ENCODE measurements around the gene HMCN2. TPM values are rescaled to one million over a fixed set of nuclear protein-coding genes. Genes with fewer than 3 reads are reported as not detected.

HMCN2 gene
- total and polyA plus RNA-seq, 2 donors (not counting 1 experiment from before 2014, with no cell fraction given), result 0.01 TPM; not detected in 1

- Histone ChIP-seq H3K9ac (ENCODE audit: low read length) (no peak overlapping the region), H3K4me2 (replicated peaks; ENCODE audit: low read depth, low read length, poor library complexity, severe bottlenecking) (no peak overlapping the region), H3K27ac (ENCODE audit: low read length in 2 of 2) (no peak overlapping the region), H2AFZ (ENCODE audit: insufficient read depth, low read depth, low read length, poor library complexity, severe bottlenecking) (no peak overlapping the region), H3K27me3 (replicated peaks in 1 of 4; ENCODE audit: control extremely low read depth in 1 of 4, control insufficient read depth in 3 of 4, insufficient read depth in 4 of 4, low read length in 3 of 4) (no peaks in the 10 kb centered on the region), H3K79me2 (ENCODE audit: control insufficient read depth, insufficient read depth, low read length) (no peaks in the 10 kb centered on the region), H4K20me1 (ENCODE audit: control insufficient read depth, insufficient read depth, low read length, poor library complexity, severe bottlenecking) (no peaks in the 10 kb centered on the region), H3K9me3 (ENCODE audit: control extremely low read depth in 1 of 3, control insufficient read depth in 2 of 3, insufficient read depth in 1 of 3, low read length in 2 of 3) (peaks cover 0 to 23% (median 11%) of the 10 kb centered on the region in 3 donors), H3K4me1 (ENCODE audit: control insufficient read depth in 2 of 2, insufficient read depth in 2 of 2, low read length in 2 of 2) (no peaks in the 10 kb centered on the region), H3K36me3 (replicated peaks in 1 of 2; ENCODE audit: control extremely low read depth in 1 of 2, control insufficient read depth in 1 of 2, extremely low read depth in 1 of 2, insufficient read depth in 2 of 2, low read length in 1 of 2) (no peaks in the 10 kb centered on the region), H3K4me3 (ENCODE audit: control extremely low read depth in 1 of 5, extremely low read depth in 1 of 5, insufficient read depth in 1 of 5, low read depth in 2 of 5, low read length in 4 of 5) (no peak overlapping the region)
- TF ChIP-seq CTCF (IDR thresholded peaks at IDR 0.05) (no peak), EZH2 (IDR thresholded peaks at IDR 0.05; ENCODE audit: borderline replicate concordance, insufficient read depth, low read depth, low read length, poor library complexity, severe bottlenecking) (no peak)
- H3K4me1 Mint-ChIP-seq, result no peaks in the 10 kb centered on the region
- intact Hi-C loops (cut with micrococcal nuclease), result no loop called here
- H3K9me3 Mint-ChIP-seq (ENCODE audit: insufficient read depth), result peaks cover 5% of the 10 kb centered on the region
- H3K4me3 Mint-ChIP-seq, result no peak overlapping the region
- ChIA-PET POLR2A (no interaction called here), CTCF (interaction anchor here (0.7 to 3.0 kb wide), 4 partner anchors 11 to 117 kb away, joined by 3 to 11 read pairs (median 4); no protein-coding TSS in a partner anchor)
- 96% methylated on average over 20 of the region's 20 CpGs for WGBS (ENCODE audit: insufficient coverage)
- DNase-seq (no peak), ATAC-seq (ENCODE audit: low read depth) (no peak)
- peaks cover 3% of the 10 kb centered on the region for H3K27me3 Mint-ChIP-seq
- no peak overlapping the region for H3K27ac Mint-ChIP-seq
Measured at GRCh38 chr9:130225586-130225985, 40.0 kb upstream of the HMCN2 start.

GRCh38 chr9:130226112-130226511 lies 39.4 kb upstream of the HMCN2 start:
- ChIA-PET CTCF (interaction anchor here (1.5 to 3.0 kb wide), 3 partner anchors 10 to 118 kb away, joined by 3 to 11 read pairs (median 6); no protein-coding TSS in a partner anchor), POLR2A (no interaction called here)
- no peak for ATAC-seq (ENCODE audit: low read depth)
- H4K20me1 ChIP-seq (ENCODE audit: control insufficient read depth, insufficient read depth, low read length, poor library complexity, severe bottlenecking), result no peaks in the 10 kb centered on the region
- Mint-ChIP-seq H3K4me1 (no peaks in the 10 kb centered on the region), H3K27ac (no peak overlapping the region), H3K4me3 (no peak overlapping the region), H3K9me3 (ENCODE audit: insufficient read depth) (peaks cover 5% of the 10 kb centered on the region), H3K27me3 (peaks cover 3% of the 10 kb centered on the region)
- WGBS (ENCODE audit: insufficient coverage), result 93% methylated on average over 12 of the region's 12 CpGs
- no peak overlapping the region for H3K4me3 ChIP-seq (ENCODE audit: control extremely low read depth in 1 of 5, extremely low read depth in 1 of 5, insufficient read depth in 1 of 5, low read depth in 2 of 5, low read length in 4 of 5)
- H3K9me3 ChIP-seq (ENCODE audit: control extremely low read depth in 1 of 3, control insufficient read depth in 2 of 3, insufficient read depth in 1 of 3, low read length in 2 of 3), result peaks cover 0 to 23% (median 11%) of the 10 kb centered on the region in 3 donors
- intact Hi-C loops (cut with micrococcal nuclease), result no loop called here
- no peak overlapping the region for H2AFZ ChIP-seq (ENCODE audit: insufficient read depth, low read depth, low read length, poor library complexity, severe bottlenecking)
- H3K36me3 ChIP-seq (replicated peaks in 1 of 2; ENCODE audit: control extremely low read depth in 1 of 2, control insufficient read depth in 1 of 2, extremely low read depth in 1 of 2, insufficient read depth in 2 of 2, low read length in 1 of 2), result no peaks in the 10 kb centered on the region
- no peak for DNase-seq
- TF ChIP-seq CTCF (IDR thresholded peaks at IDR 0.05) (no peak), EZH2 (IDR thresholded peaks at IDR 0.05; ENCODE audit: borderline replicate concordance, insufficient read depth, low read depth, low read length, poor library complexity, severe bottlenecking) (no peak)
- no peaks in the 10 kb centered on the region for H3K4me1 ChIP-seq (ENCODE audit: control insufficient read depth in 2 of 2, insufficient read depth in 2 of 2, low read length in 2 of 2)
- H3K4me2 ChIP-seq (replicated peaks; ENCODE audit: low read depth, low read length, poor library complexity, severe bottlenecking), result no peak overlapping the region
- no peak overlapping the region for H3K27ac ChIP-seq (ENCODE audit: low read length in 2 of 2)
- H3K27me3 ChIP-seq (replicated peaks in 1 of 4; ENCODE audit: control extremely low read depth in 1 of 4, control insufficient read depth in 3 of 4, insufficient read depth in 4 of 4, low read length in 3 of 4), result no peaks in the 10 kb centered on the region
- no peak overlapping the region for H3K9ac ChIP-seq (ENCODE audit: low read length)
- H3K79me2 ChIP-seq (ENCODE audit: control insufficient read depth, insufficient read depth, low read length), result no peaks in the 10 kb centered on the region
